GM18508 (cell line): ENCODE measurements around the gene TP53TG3C.
"Not testable (repeated sequence)": the region's sequence is repeated elsewhere in the genome, so short reads cannot be mapped to it uniquely, and the experiment has no call there.

Experiments used
- ATAC-seq: cut with Tn5 transposase; IDR thresholded peaks from one replicate; pipeline ENCODE4 v1.9.1; 2021; ENCODE audit warnings: moderate number of reproducible peaks; ENCODE audit not compliant: insufficient read depth, unreplicated experiment

Gene TP53TG3C

GRCh38 chr16:33193926-33194325 is at the start of gene TP53TG3C:
TSS of gene TP53TG3C (plus strand) at chr16:33194226. CDS start at chr16:33194294, 68 bp downstream.
- not testable (repeated sequence) for ATAC-seq
